ENCODE data around the gene ZNF74.
"Not testable (repeated sequence)": the region's sequence is repeated elsewhere in the genome, so short reads cannot be mapped to it uniquely, and the experiment has no call there.

GRCh38 chr22:20371687-20372086 lies 22.3 kb upstream of the ZNF74 start:
- TF ChIP-seq CTCF (conservative IDR thresholded peaks at IDR 0.05); EZH2 (IDR thresholded peaks at IDR 0.05; ENCODE audit: low read depth): not testable (repeated sequence)

Measured in PC-9 (cell line).